T-helper 2 cell treated with Interferon-gamma antibody and Interleukin-4, amounts not matched to agents 5 μg/mL and 100 μg/mL, for 36 hours (primary cell): ENCODE measurements around the gene CD27.
"Not testable (repeated sequence)": the region's sequence is repeated elsewhere in the genome, so short reads cannot be mapped to it uniquely, and the experiment has no call there.

Experiments used
- DNase-seq: peaks from one replicate; pipeline ENCODE4 v3.0.0; 2021; ENCODE audit warnings: low spot score
- H3K27ac Mint-ChIP-seq: one replicate; pipeline ENCODE4 v1.8.0; 2021; ENCODE audit warnings: mild to moderate bottlenecking, mixed read lengths
- H3K27me3 Mint-ChIP-seq: one replicate; pipeline ENCODE4 v1.8.0; 2021; ENCODE audit warnings: low read depth, mixed read lengths
- H3K36me3 Mint-ChIP-seq: one replicate; pipeline ENCODE4 v1.8.0; 2021; ENCODE audit warnings: low read depth, mixed read lengths
- H3K4me1 Mint-ChIP-seq: one replicate; pipeline ENCODE4 v1.8.0; 2021; ENCODE audit warnings: low read depth, mixed read lengths
- H3K4me3 Mint-ChIP-seq: one replicate; pipeline ENCODE4 v1.8.0; 2022; ENCODE audit warnings: mild to moderate bottlenecking, moderate library complexity, mixed read lengths
- H3K9me3 Mint-ChIP-seq: one replicate; pipeline ENCODE4 v1.8.0; 2021; ENCODE audit warnings: mixed read lengths

Gene CD27

GRCh38 chr12:6461401-6462233 lies 16.9 kb downstream of the CD27 start:
- Mint-ChIP-seq H3K9me3 (no peaks in the 10 kb centered on the region), H3K4me1 (peaks cover 69% of the 10 kb centered on the region), H3K4me3 (peak overlapping the region; percentile 91), H3K27ac (peak overlapping the region; percentile 97), H3K27me3 (no peaks in the 10 kb centered on the region), H3K36me3 (peaks cover 83% of the 10 kb centered on the region)
- peak; percentile 89 for DNase-seq

GRCh38 chr12:6462234-6462995 lies 17.7 kb downstream of the CD27 start:
- H3K27ac Mint-ChIP-seq = peak overlapping the region; percentile 97
- peaks cover 84% of the 10 kb centered on the region for H3K36me3 Mint-ChIP-seq
- DNase-seq = peak; percentile 63
- no peaks in the 10 kb centered on the region for H3K9me3 Mint-ChIP-seq
- peak overlapping the region; percentile 91 for H3K4me3 Mint-ChIP-seq
- H3K27me3 Mint-ChIP-seq = no peaks in the 10 kb centered on the region
- peaks cover 70% of the 10 kb centered on the region for H3K4me1 Mint-ChIP-seq

- no peaks in the 10 kb centered on the region for H3K27me3 Mint-ChIP-seq
- no peak for DNase-seq
- peak overlapping the region; percentile 97 for H3K27ac Mint-ChIP-seq
- H3K4me3 Mint-ChIP-seq = peak overlapping the region; percentile 91
- no peaks in the 10 kb centered on the region for H3K9me3 Mint-ChIP-seq
- H3K36me3 Mint-ChIP-seq = peaks cover 85% of the 10 kb centered on the region
- peaks cover 76% of the 10 kb centered on the region for H3K4me1 Mint-ChIP-seq
Observed at GRCh38 chr12:6463216-6463615, 18.5 kb downstream of the CD27 start.

- no peak for DNase-seq
- H3K36me3 Mint-ChIP-seq = peaks cover 85% of the 10 kb centered on the region
- no peaks in the 10 kb centered on the region for H3K9me3 Mint-ChIP-seq
- peak overlapping the region; percentile 97 for H3K27ac Mint-ChIP-seq
- peaks cover 76% of the 10 kb centered on the region for H3K4me1 Mint-ChIP-seq
- H3K4me3 Mint-ChIP-seq = peak overlapping the region; percentile 91
- H3K27me3 Mint-ChIP-seq = no peaks in the 10 kb centered on the region
Observed at GRCh38 chr12:6463858-6464257, 19.1 kb downstream of the CD27 start.

- H3K4me3 Mint-ChIP-seq = peak overlapping the region; percentile 61
- H3K36me3 Mint-ChIP-seq = peaks cover 85% of the 10 kb centered on the region
- no peaks in the 10 kb centered on the region for H3K9me3 Mint-ChIP-seq
- H3K27me3 Mint-ChIP-seq = no peaks in the 10 kb centered on the region
- peaks cover 77% of the 10 kb centered on the region for H3K4me1 Mint-ChIP-seq
- peak overlapping the region; percentile 97 for H3K27ac Mint-ChIP-seq
- no peak for DNase-seq
Observed at GRCh38 chr12:6464531-6464930, 19.8 kb downstream of the CD27 start.

- Mint-ChIP-seq H3K27ac (peak overlapping the region; percentile 68), H3K9me3 (no peaks in the 10 kb centered on the region), H3K36me3 (peaks cover 81% of the 10 kb centered on the region), H3K27me3 (no peaks in the 10 kb centered on the region), H3K4me3 (peak overlapping the region; percentile 32), H3K4me1 (peaks cover 76% of the 10 kb centered on the region)
- DNase-seq = no peak
Observed at GRCh38 chr12:6465467-6466183, 20.9 kb downstream of the CD27 start.

GRCh38 chr12:6466184-6466573 lies 21.4 kb downstream of the CD27 start:
- Mint-ChIP-seq H3K9me3 (no peaks in the 10 kb centered on the region), H3K27ac (peak overlapping the region; percentile 36), H3K36me3 (peaks cover 77% of the 10 kb centered on the region), H3K4me3 (no peak overlapping the region), H3K27me3 (no peaks in the 10 kb centered on the region), H3K4me1 (peaks cover 74% of the 10 kb centered on the region)
- no peak for DNase-seq

- Mint-ChIP-seq H3K27ac (peak overlapping the region; percentile 36), H3K4me1 (peaks cover 71% of the 10 kb centered on the region), H3K36me3 (peaks cover 74% of the 10 kb centered on the region), H3K4me3 (peak overlapping the region; percentile 90)
- not testable (repeated sequence) for H3K9me3 Mint-ChIP-seq, H3K27me3 Mint-ChIP-seq, DNase-seq
Observed at GRCh38 chr12:6466751-6467150, 22.0 kb downstream of the CD27 start.

GRCh38 chr12:6467571-6468282 lies 23.0 kb downstream of the CD27 start:
- peaks cover 64% of the 10 kb centered on the region for H3K36me3 Mint-ChIP-seq

GRCh38 chr12:6468283-6468575 lies 23.5 kb downstream of the CD27 start:
- Mint-ChIP-seq H3K9me3 (no peaks in the 10 kb centered on the region), H3K4me1 (peaks cover 62% of the 10 kb centered on the region), H3K27ac (peak overlapping the region; percentile 90), H3K36me3 (peaks cover 59% of the 10 kb centered on the region), H3K27me3 (no peaks in the 10 kb centered on the region), H3K4me3 (peak overlapping the region; percentile 90)
- DNase-seq = no peak

More at GRCh38 chr12:6467571-6468282, 23.0 kb downstream of the CD27 start:
- Mint-ChIP-seq H3K4me1 (peaks cover 67% of the 10 kb centered on the region), H3K4me3 (peak overlapping the region; percentile 90), H3K27ac (peak overlapping the region; percentile 5)
- DNase-seq, H3K27me3 Mint-ChIP-seq, H3K9me3 Mint-ChIP-seq: not testable (repeated sequence)

- H3K4me3 Mint-ChIP-seq = peak overlapping the region; percentile 90
- peaks cover 56% of the 10 kb centered on the region for H3K4me1 Mint-ChIP-seq
- no peaks in the 10 kb centered on the region for H3K27me3 Mint-ChIP-seq
- no peaks in the 10 kb centered on the region for H3K9me3 Mint-ChIP-seq
- peaks cover 51% of the 10 kb centered on the region for H3K36me3 Mint-ChIP-seq
- DNase-seq = no peak
- peak overlapping the region; percentile 90 for H3K27ac Mint-ChIP-seq
Observed at GRCh38 chr12:6469092-6469491, 24.3 kb downstream of the CD27 start.

- DNase-seq = no peak
- Mint-ChIP-seq H3K36me3 (peaks cover 44% of the 10 kb centered on the region), H3K4me3 (peak overlapping the region; percentile 90), H3K9me3 (no peaks in the 10 kb centered on the region), H3K27ac (peak overlapping the region; percentile 90), H3K4me1 (peaks cover 49% of the 10 kb centered on the region), H3K27me3 (no peaks in the 10 kb centered on the region)
Observed at GRCh38 chr12:6469609-6470374, 25.0 kb downstream of the CD27 start.
